OCI-LY7 (cell line): ENCODE data around the gene EIF2S3.

ENCODE experiments used
- CTCF ChIP-seq: fragments of 200-600 bp; sonication (generic); conservative IDR thresholded peaks from 2 replicates; pipeline ENCODE4 v1.5.1; 2014; ENCODE audit warnings: mild to moderate bottlenecking, antibody characterized with exemption, low read length, moderate library complexity, mixed read lengths
- EZH2phosphoT487 ChIP-seq: fragments of 200-600 bp; sonication (generic); IDR thresholded peaks from 2 replicates; pipeline ENCODE4 v1.6.1; 2018; ENCODE audit warnings: low read depth, borderline replicate concordance, mild to moderate bottlenecking, mixed run types, antibody characterized with exemption, low read length, moderate library complexity, mixed read lengths

- TF ChIP-seq CTCF: no peak
- no peak for TF ChIP-seq EZH2phosphoT487
These were observed 17.0 kb upstream of the EIF2S3 start for GRCh38 chrX:24037729-24038128.
